Tibial artery (tissue), 4 donors: ENCODE data around the gene NELFE.
"Not testable (repeated sequence)": the region's sequence is repeated elsewhere in the genome, so short reads cannot be mapped to it uniquely, and the experiment has no call there.

ENCODE experiments used
- DNase-seq, 2 donors: peaks; one replicate each; pipeline ENCODE4 v3.0.0-alpha.2; 2019
- H3K27ac ChIP-seq, 2 donors: fragments of 200-600 bp; sonication (generic) in 1 of 2; 1 replicate in 1 of 2; 2 replicates in 1 of 2; pipeline ENCODE4 v1.5.1; 2018 to 2019; ENCODE audit warnings: mild to moderate bottlenecking in 1 of 2
- H3K27me3 ChIP-seq, 2 donors: fragments of 200-600 bp; sonication (generic) in 1 of 2; one replicate each; pipeline versions ENCODE4 v1.5.1 to v1.6.0; 2016 to 2019
- H3K36me3 ChIP-seq, 3 donors: fragments of 200-600 bp; sonication (generic) in 2 of 3; one replicate each; pipeline ENCODE4 v1.5.1; 2016 to 2019; ENCODE audit warnings: mild to moderate bottlenecking in 2 of 3
- H3K4me1 ChIP-seq, 4 donors: fragments of 200-600 bp; sonication (generic) in 2 of 4; 1 replicate in 3 of 4; 2 replicates in 1 of 4; pipeline ENCODE4 v1.5.1; 2016 to 2019
- H3K4me3 ChIP-seq, 2 donors: fragments of 200-600 bp; sonication (generic) in 1 of 2; 1 replicate in 1 of 2; 2 replicates in 1 of 2; pipeline ENCODE4 v1.5.1; 2018 to 2019; ENCODE audit warnings: mild to moderate bottlenecking in 2 of 2
- H3K9me3 ChIP-seq, 3 donors: fragments of 200-600 bp; sonication (generic) in 1 of 3; one replicate each; pipeline ENCODE4 v1.5.1; 2016 to 2019
- CTCF ChIP-seq, 2 experiments: fragments of 200-600 bp in 1 of 2; fragments of 450-650 bp in 1 of 2; IDR thresholded peaks; one replicate each; pipeline ENCODE4 v1.5.1; 2017 to 2019; ENCODE audit warnings: antibody characterized with exemption in 2 of 2, mild to moderate bottlenecking in 1 of 2, moderate library complexity in 1 of 2
- intact Hi-C: fragments of 100-400 bp; cut with DNase I; formaldehyde crosslinking; loops from one replicate; pipeline ENCODE4 v1.15.0; 2023; ENCODE audit warnings: low total_unique reads

NELFE gene

GRCh38 chr6:31981744-31982143 is 23.0 kb upstream of the NELFE start, which contains the start of gene C4A:
TSS of gene C4A (plus strand) at chr6:31982057. CDS start at chr6:31982108, 51 bp downstream.
- H3K27me3 ChIP-seq, H3K4me1 ChIP-seq, H3K27ac ChIP-seq, DNase-seq, H3K9me3 ChIP-seq, intact Hi-C loops, H3K4me3 ChIP-seq: not testable (repeated sequence)
- peaks cover 13 to 22% (median 14%) of the 10 kb centered on the region in 3 donors for H3K36me3 ChIP-seq

GRCh38 chr6:31980998-31981397 is 22.2 kb upstream of the NELFE start:
- H3K9me3 ChIP-seq, intact Hi-C loops, H3K4me3 ChIP-seq, H3K27ac ChIP-seq, H3K27me3 ChIP-seq, H3K4me1 ChIP-seq, DNase-seq: not testable (repeated sequence)
- H3K36me3 ChIP-seq, result peaks cover 13 to 29% (median 14%) of the 10 kb centered on the region in 3 donors

- H3K9me3 ChIP-seq, H3K27ac ChIP-seq, DNase-seq, H3K27me3 ChIP-seq, H3K4me3 ChIP-seq, intact Hi-C loops, H3K4me1 ChIP-seq: not testable (repeated sequence)
- H3K36me3 ChIP-seq, result peaks cover 13 to 32% (median 14%) of the 10 kb centered on the region in 3 donors
Measured at GRCh38 chr6:31980195-31980876, 21.6 kb upstream of the NELFE start.

GRCh38 chr6:31979238-31979898 is 20.6 kb upstream of the NELFE start:
- no peaks in the 10 kb centered on the region for H3K4me1 ChIP-seq
- no peak overlapping the region for H3K4me3 ChIP-seq
- DNase-seq, result no peak
- TF ChIP-seq CTCF (IDR thresholded peaks at IDR 0.05), result no peak
- peaks cover 13 to 32% (median 14%) of the 10 kb centered on the region in 3 donors for H3K36me3 ChIP-seq
- H3K27me3 ChIP-seq, result no peaks in the 10 kb centered on the region
- intact Hi-C loops, result no loop called here
- H3K9me3 ChIP-seq, result no peaks in the 10 kb centered on the region
- no peak overlapping the region for H3K27ac ChIP-seq

DNA sequence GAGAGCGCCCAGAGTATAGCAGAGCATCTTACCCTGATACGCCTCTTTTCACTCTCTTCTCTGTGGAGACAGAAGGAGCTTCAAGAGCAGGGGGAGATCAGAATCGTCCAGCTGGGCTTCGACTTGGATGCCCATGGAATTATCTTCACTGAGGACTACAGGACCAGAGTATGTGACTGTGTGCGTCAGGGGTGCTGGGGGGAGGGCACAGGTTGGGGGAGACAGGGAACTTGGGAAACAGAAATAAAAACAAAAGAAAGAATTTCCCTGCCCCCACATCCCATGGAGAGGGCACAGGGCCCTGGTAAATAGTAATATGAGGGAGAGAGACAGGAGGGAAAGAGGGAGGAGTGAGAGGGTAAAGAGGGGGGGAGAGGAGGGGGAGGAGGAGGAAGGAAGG is 20.1 kb upstream of the NELFE start:
- no peak for DNase-seq
- Histone ChIP-seq H3K36me3 (peaks cover 13 to 32% (median 14%) of the 10 kb centered on the region in 3 donors), H3K4me3 (no peak overlapping the region), H3K9me3 (no peaks in the 10 kb centered on the region), H3K27ac (no peak overlapping the region), H3K4me1 (peaks cover 0 to 2% (median under 1%) of the 10 kb centered on the region in 4 donors), H3K27me3 (no peaks in the 10 kb centered on the region)
- intact Hi-C loops, result no loop called here
- TF ChIP-seq CTCF (IDR thresholded peaks at IDR 0.05), result no peak

DNA sequence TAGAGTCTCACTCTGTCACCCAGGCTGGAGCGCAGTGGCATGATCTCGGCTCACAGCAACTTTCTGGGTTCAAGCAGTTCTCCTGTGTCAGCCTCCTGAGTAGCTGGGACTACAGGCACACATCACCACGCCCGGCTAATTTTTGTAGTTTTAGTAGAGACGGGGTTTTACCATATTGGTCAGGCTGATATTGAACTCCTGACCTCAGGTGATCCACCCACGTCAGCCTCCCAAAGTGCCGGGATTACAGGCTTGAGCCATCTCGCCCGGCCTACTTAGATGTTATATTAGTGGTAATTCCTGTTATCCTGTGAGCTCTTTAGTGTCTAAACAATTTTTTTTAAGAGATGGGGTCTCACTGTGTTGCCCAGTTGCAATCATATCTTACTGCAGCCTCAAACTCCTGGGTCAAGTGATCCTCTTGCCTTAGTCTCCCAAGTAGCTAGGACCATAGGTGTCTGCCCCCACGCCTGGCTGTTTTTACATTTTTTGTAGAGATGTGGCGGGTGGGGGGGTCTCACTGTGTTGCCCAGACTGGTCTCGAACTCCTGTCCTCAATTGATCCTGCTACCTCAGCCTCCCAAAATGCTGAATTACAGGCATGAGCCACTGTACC is 19.2 kb upstream of the NELFE start:
- Histone ChIP-seq H3K9me3 (no peaks in the 10 kb centered on the region), H3K4me3 (no peak overlapping the region), H3K27ac (no peak overlapping the region), H3K36me3 (peaks cover 13 to 32% (median 14%) of the 10 kb centered on the region in 3 donors), H3K27me3 (no peaks in the 10 kb centered on the region), H3K4me1 (peaks cover 0 to 11% (median 8%) of the 10 kb centered on the region in 4 donors)
- TF ChIP-seq CTCF (IDR thresholded peaks at IDR 0.05), result no peak
- DNase-seq, result no peak
- intact Hi-C loops, result no loop called here

GRCh38 chr6:31976065-31976464 is 17.3 kb upstream of the NELFE start:
- H3K9me3 ChIP-seq, intact Hi-C loops, H3K4me3 ChIP-seq, H3K27me3 ChIP-seq, DNase-seq, H3K27ac ChIP-seq: not testable (repeated sequence)
- Histone ChIP-seq H3K36me3 (peaks cover 13 to 32% (median 14%) of the 10 kb centered on the region in 3 donors), H3K4me1 (peaks cover 0 to 20% (median 15%) of the 10 kb centered on the region in 4 donors)
